HL-60/S4 (cell line): Measurements from ENCODE around the gene AMHR2.

ENCODE experiments used
- in situ Hi-C: fragments of 300-500 bp; cut with MboI; formaldehyde crosslinking; loops from 2 replicates; pipeline ENCODE4 v1.14.3; 2022; ENCODE audit warnings: low sequenced_read_pairs

Gene AMHR2

GRCh38 chr12:53451661-53452158 is 28.1 kb downstream of the AMHR2 start, which contains the start of gene PCBP2:
Gene PCBP2 (plus strand): TSS chr12:53452102. CDS start chr12:53454801, 2,699 bp downstream.
- in situ Hi-C loops, result no loop called here

GRCh38 chr12:53452159-53453077 is 28.8 kb downstream of the AMHR2 start:
- in situ Hi-C loops, result no loop called here

DNA sequence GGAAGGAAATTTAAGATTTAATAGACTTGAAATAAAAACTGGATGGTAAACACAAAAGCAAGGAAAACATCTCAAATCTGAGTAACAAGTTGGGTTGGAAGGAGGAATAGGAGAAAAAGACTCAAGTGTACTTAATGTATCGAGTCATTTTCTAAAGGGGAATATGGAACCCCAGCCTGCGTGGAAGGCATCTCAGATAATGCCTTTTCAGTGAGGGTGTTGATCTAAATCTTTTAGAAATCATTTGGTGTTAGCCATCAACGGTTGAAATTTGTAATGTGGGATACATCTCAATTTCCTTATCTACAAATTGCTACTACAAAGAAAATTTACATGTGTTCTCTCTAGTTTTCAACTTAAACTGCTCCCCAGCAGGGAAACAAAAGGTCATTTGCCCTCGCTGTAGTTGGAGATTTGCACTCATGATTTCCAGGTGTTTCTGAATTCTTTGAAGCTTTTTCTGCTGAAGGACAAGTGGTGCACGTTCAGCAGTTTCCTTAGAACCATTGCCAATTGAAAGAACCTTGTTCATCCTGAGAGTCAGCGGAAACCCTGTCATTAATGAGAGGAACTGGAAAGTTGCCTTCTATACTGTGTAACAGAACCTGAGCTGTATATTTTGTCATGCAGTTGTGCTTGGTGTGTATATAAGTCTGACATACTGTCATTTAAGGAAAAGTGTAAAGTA is 30.4 kb downstream of the AMHR2 start:
- in situ Hi-C loops, result no loop called here

GRCh38 chr12:53454707-53455106 is 31.1 kb downstream of the AMHR2 start:
- in situ Hi-C loops, result no loop called here

DNA sequence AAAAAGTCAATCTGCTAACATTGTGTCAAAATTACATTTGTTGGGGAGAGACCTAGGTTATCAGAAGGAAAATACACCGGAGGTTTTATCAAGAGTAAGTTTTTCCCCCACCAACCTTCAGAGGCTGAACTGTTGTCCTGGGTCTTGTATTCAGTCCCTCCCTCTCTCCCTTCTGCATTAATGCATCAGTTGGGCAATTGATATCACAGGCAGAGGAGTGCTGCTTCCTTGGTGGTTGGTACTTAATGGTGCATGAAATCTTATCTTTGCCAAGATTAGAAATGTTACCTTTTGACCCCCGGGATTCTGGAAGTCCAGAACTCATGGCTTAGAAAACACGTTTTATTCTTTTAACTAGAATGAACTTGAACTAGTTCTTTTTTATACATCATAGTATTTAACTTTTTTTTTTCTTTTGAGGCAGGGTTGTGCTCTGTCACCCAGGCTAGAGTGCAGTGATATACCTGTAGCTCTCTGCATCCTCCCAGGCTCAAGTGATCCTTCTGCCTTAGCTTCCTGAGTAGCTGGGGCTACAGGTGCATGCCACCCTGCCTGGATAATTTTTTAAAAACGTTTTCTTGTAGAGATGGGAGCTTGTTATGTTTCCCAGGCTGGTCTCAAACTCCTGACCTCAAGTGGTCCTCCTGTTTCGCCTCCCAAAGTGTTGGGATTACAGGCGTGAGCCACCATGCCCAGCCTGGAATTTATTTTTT is 33.2 kb downstream of the AMHR2 start:
- in situ Hi-C loops, result no loop called here

GRCh38 chr12:53459097-53459496 is 35.4 kb downstream of the AMHR2 start:
- in situ Hi-C loops, result no loop called here

DNA sequence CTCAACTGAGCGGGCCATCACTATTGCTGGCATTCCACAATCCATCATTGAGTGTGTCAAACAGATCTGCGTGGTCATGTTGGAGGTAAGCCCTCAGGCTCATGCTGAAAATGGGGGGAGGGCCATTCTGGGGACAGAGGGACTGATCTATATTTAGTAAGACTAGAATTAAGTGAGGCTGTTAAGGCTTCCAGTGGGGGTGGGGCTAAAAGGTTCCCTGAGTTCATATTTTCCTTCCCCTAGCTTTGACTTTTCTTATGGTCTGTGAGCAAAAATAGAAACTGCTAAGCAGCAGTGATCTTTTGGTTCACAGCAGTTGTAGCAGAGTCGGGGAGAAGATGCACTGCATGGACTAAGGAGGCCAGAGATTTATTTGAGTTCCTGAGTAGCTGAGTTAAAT is 37.4 kb downstream of the AMHR2 start:
- in situ Hi-C loops, result loop anchor here (10.0 kb wide), 1 partner anchor 436 kb away; no protein-coding TSS in a partner anchor

DNA sequence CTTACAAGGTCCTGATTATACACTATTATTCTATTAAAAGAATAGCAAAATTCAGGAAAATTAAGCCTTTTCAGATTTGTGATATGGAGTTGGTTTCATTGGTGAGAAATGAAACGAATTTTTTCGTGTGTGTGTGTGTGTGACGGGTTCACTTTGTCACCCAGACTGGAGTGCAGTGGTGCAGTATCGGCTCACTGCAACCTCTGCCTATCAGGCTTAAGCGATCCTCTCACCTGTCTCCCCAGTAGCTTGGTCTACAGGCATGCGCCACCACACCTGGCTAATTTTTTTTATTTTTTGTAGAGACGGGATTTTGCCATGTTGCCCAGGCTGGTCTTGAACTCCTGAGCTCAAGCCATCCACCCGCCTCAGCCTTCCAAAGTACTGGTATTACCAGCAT is 37.9 kb downstream of the AMHR2 start:
- in situ Hi-C loops, result loop anchor here (10.0 kb wide), 1 partner anchor 437 kb away; no protein-coding TSS in a partner anchor

GRCh38 chr12:53462935-53463334 is 39.3 kb downstream of the AMHR2 start:
- in situ Hi-C loops, result loop anchor here (10.0 kb wide), 1 partner anchor 438 kb away; no protein-coding TSS in a partner anchor

- in situ Hi-C loops, result loop anchor here (10.0 kb wide), 1 partner anchor 439 kb away; no protein-coding TSS in a partner anchor
Measured at GRCh38 chr12:53463802-53464560, 40.3 kb downstream of the AMHR2 start.

GRCh38 chr12:53464685-53465418 is 41.2 kb downstream of the AMHR2 start:
- in situ Hi-C loops, result loop anchor here (10.0 kb wide), 1 partner anchor 440 kb away; no protein-coding TSS in a partner anchor

GRCh38 chr12:53465679-53466078 is 42.0 kb downstream of the AMHR2 start:
- in situ Hi-C loops, result loop anchor here (10.0 kb wide), 1 partner anchor 441 kb away; no protein-coding TSS in a partner anchor

- in situ Hi-C loops, result loop anchor here (10.0 kb wide), 1 partner anchor 442 kb away; no protein-coding TSS in a partner anchor
Measured at GRCh38 chr12:53466640-53467039, 43.0 kb downstream of the AMHR2 start.

- in situ Hi-C loops, result loop anchor here (10.0 kb wide), 1 partner anchor 442 kb away; no protein-coding TSS in a partner anchor
Measured at GRCh38 chr12:53467082-53467481, 43.4 kb downstream of the AMHR2 start.

GRCh38 chr12:53467880-53468279 is 44.2 kb downstream of the AMHR2 start:
- in situ Hi-C loops, result loop anchor here (10.0 kb wide), 1 partner anchor 443 kb away; no protein-coding TSS in a partner anchor

GRCh38 chr12:53468282-53468681 is 44.6 kb downstream of the AMHR2 start:
- in situ Hi-C loops, result loop anchor here (10.0 kb wide), 1 partner anchor 443 kb away; no protein-coding TSS in a partner anchor

DNA sequence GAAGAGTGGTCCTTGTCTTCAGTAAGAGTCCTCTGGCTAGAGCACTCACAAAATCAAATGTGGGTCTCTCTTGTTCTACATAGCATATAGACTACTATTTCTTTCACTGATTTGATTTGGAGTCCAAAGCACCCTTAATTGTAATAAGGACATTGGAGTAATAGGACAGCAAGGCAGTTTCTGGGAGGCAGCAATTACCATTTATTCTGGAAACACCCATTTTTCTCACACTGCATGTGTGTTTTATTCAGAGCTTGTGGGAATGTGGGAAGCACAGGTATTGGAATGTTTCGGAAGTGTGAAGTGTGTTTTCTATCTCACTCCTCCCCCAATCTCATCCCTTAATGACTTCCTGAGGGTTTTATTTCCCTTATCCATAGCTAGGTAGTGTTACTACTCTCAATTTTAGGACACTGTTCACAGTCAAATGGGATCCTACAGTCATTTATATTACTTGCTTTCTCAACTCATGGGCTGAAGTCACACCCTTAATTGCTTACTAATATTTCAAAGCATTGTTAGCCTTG is 48.5 kb downstream of the AMHR2 start:
- in situ Hi-C loops, result no loop called here

DNA sequence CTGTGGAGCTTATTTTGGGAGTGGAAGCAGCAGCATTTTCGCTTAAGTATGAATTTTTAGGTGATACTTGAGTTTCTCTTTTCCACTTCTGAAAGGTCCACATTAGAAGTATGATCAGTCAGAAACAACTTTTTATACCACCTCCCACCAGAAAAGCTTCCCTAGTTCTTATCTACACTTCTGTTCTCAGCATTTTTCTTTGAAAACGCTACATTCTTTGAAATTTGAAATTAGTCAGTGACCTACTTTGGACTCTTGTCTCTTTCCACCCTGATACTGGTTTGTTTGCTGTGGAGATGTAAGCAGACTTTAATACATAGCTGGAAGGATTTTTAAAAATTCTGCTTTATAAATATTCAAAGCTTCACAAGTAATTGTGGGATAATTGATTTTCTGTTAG is 50.4 kb downstream of the AMHR2 start:
- in situ Hi-C loops, result no loop called here

DNA sequence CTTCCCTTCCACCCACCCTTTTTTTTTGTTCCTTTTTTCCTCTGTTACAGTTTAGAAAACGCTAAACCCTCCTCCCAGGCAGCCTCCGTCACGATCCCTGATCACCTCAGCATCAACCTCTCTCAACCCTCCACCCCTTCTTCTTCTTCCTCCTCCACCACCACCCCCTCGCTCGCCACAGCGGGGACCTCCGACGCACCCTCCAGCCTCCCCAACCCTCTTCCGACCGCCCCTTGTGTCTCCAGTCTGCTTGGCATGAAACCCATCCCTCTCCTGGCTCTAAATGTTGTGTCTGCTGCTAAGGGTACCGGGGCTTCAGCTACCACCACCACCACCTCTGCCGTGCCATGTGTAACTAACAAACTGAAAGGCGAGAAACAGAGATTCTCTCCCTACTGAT is 51.2 kb downstream of the AMHR2 start:
- in situ Hi-C loops, result no loop called here
